OCI-LY3 (cell line): Measurements from ENCODE around the gene FANCC.

Source experiments
- H2AFZ ChIP-seq: fragments of 200-600, 300-600 bp; shearing (Covaris generic); 2 replicates; pipeline ENCODE4 v1.6.0; 2014; ENCODE audit warnings: antibody characterized with exemption, low read depth, low read length
- H3K27ac ChIP-seq: fragments of 200-600, 300-600 bp; sonication (generic); 2 replicates; pipeline ENCODE4 v1.5.1; 2014; ENCODE audit warnings: mild to moderate bottlenecking, low read length, moderate library complexity, mixed read lengths
- H3K27me3 ChIP-seq: fragments of 200-600, 300-600 bp; sonication (generic); 2 replicates; pipeline ENCODE4 v1.6.1; 2014; ENCODE audit warnings: low read depth, low read length, mixed read lengths
- H3K36me3 ChIP-seq: fragments of 200-600, 300-600 bp; sonication (generic); replicated peaks from 2 replicates; pipeline ENCODE3; 2014; ENCODE audit warnings: low read depth, low read length, mixed read lengths
- H3K4me1 ChIP-seq: fragments of 300-600, 200-600 bp; sonication (generic); 2 replicates; pipeline ENCODE4 v1.6.1; 2014; ENCODE audit warnings: low read length, mixed read lengths
- H3K4me2 ChIP-seq: fragments of 200-600, 300-600 bp; sonication (generic); 2 replicates; pipeline ENCODE4 v1.6.1; 2014; ENCODE audit warnings: low read length, mixed read lengths
- H3K4me3 ChIP-seq: fragments of 300-600, 200-600 bp; sonication (generic); 2 replicates; pipeline ENCODE4 v1.5.1; 2014; ENCODE audit warnings: antibody characterized with exemption, mild to moderate bottlenecking, low read length, moderate library complexity
- H3K79me2 ChIP-seq: fragments of 300-600, 200-600 bp; shearing (Covaris generic); 2 replicates; pipeline ENCODE4 v1.6.1; 2014; ENCODE audit warnings: mild to moderate bottlenecking, low read length, mixed read lengths
- H3K9ac ChIP-seq: fragments of 300-600, 200-600 bp; shearing (Covaris generic); 2 replicates; pipeline ENCODE4 v1.6.0; 2014; ENCODE audit warnings: mild to moderate bottlenecking, low read length, moderate library complexity
- H3K9me3 ChIP-seq: fragments of 200-600, 300-600 bp; shearing (Covaris generic); 2 replicates; pipeline ENCODE4 v1.6.1; 2014; ENCODE audit warnings: low read length, mixed read lengths; ENCODE audit not compliant: insufficient read depth
- H4K20me1 ChIP-seq: fragments of 200-600, 300-600 bp; sonication (generic); 2 replicates; pipeline ENCODE4 v1.6.1; 2016; ENCODE audit warnings: low read length, mixed read lengths; ENCODE audit not compliant: insufficient read depth
- CTCF ChIP-seq: fragments of 200-600, 300-600 bp; sonication (generic); IDR thresholded peaks from 2 replicates; pipeline ENCODE4 v1.5.1; 2014; ENCODE audit warnings: antibody characterized with exemption, low read length, low read depth
- EZH2phosphoT487 ChIP-seq: fragments of 200-600 bp; shearing (Covaris generic); IDR thresholded peaks from 2 replicates; pipeline ENCODE4 v1.6.1; 2018; ENCODE audit warnings: antibody characterized with exemption, mixed run types, low read depth

FANCC gene

GRCh38 chr9:95343725-95344287 lies 26.3 kb upstream of the FANCC start:
- Histone ChIP-seq H3K9ac (no peak overlapping the region), H3K4me3 (no peak overlapping the region), H3K27me3 (no peaks in the 10 kb centered on the region), H3K4me2 (no peak overlapping the region), H3K4me1 (no peaks in the 10 kb centered on the region), H2AFZ (no peak overlapping the region), H3K27ac (no peak overlapping the region), H3K36me3 (no peaks in the 10 kb centered on the region), H4K20me1 (no peaks in the 10 kb centered on the region), H3K79me2 (no peaks in the 10 kb centered on the region), H3K9me3 (no peaks in the 10 kb centered on the region)
- TF ChIP-seq CTCF = no peak
- TF ChIP-seq EZH2phosphoT487 = no peak

GRCh38 chr9:95342571-95342970 lies 25.1 kb upstream of the FANCC start:
- no peaks in the 10 kb centered on the region for H3K27me3 ChIP-seq
- TF ChIP-seq EZH2phosphoT487 (no peak), CTCF (no peak)
- H3K9me3 ChIP-seq = no peaks in the 10 kb centered on the region
- no peaks in the 10 kb centered on the region for H3K79me2 ChIP-seq
- no peak overlapping the region for H3K4me2 ChIP-seq
- no peaks in the 10 kb centered on the region for H4K20me1 ChIP-seq
- H2AFZ ChIP-seq = no peak overlapping the region
- H3K9ac ChIP-seq = no peak overlapping the region
- H3K4me3 ChIP-seq = no peak overlapping the region
- no peaks in the 10 kb centered on the region for H3K36me3 ChIP-seq
- H3K4me1 ChIP-seq = no peaks in the 10 kb centered on the region
- H3K27ac ChIP-seq = no peak overlapping the region

GRCh38 chr9:95341293-95341962 lies 23.9 kb upstream of the FANCC start:
- Histone ChIP-seq H3K79me2 (no peaks in the 10 kb centered on the region), H3K9me3 (no peaks in the 10 kb centered on the region), H3K27ac (no peak overlapping the region), H3K4me2 (no peak overlapping the region), H3K4me1 (no peaks in the 10 kb centered on the region), H2AFZ (no peak overlapping the region), H3K9ac (no peak overlapping the region), H3K36me3 (no peaks in the 10 kb centered on the region), H4K20me1 (no peaks in the 10 kb centered on the region), H3K27me3 (no peaks in the 10 kb centered on the region), H3K4me3 (no peak overlapping the region)
- no peak for TF ChIP-seq EZH2phosphoT487
- peak; percentile 20; the same call in 1 of the 2 replicates for TF ChIP-seq CTCF

- no peak overlapping the region for H3K4me2 ChIP-seq
- H3K79me2 ChIP-seq = no peaks in the 10 kb centered on the region
- H3K27ac ChIP-seq = no peak overlapping the region
- no peak overlapping the region for H2AFZ ChIP-seq
- H4K20me1 ChIP-seq = no peaks in the 10 kb centered on the region
- H3K9ac ChIP-seq = no peak overlapping the region
- H3K27me3 ChIP-seq = no peaks in the 10 kb centered on the region
- H3K9me3 ChIP-seq = no peaks in the 10 kb centered on the region
- H3K4me3 ChIP-seq = no peak overlapping the region
- TF ChIP-seq CTCF (no peak), EZH2phosphoT487 (no peak)
- no peaks in the 10 kb centered on the region for H3K4me1 ChIP-seq
- no peaks in the 10 kb centered on the region for H3K36me3 ChIP-seq
Observed at GRCh38 chr9:95338243-95338642, 20.7 kb upstream of the FANCC start.
